MM.1S (cell line): ENCODE results near the gene PAN3.

Source experiments
- CTCF ChIP-seq: fragments of 300-600 bp; sonication (generic); IDR thresholded peaks from 2 replicates; pipeline ENCODE4 v1.5.1; 2016; ENCODE audit warnings: antibody characterized with exemption, low read length, mixed read lengths
- EZH2 ChIP-seq: fragments of 300-600 bp; sonication (generic); optimal IDR thresholded peaks from 2 replicates; pipeline ENCODE3; 2017; ENCODE audit warnings: low read depth, mild to moderate bottlenecking, antibody characterized with exemption, low read length, mixed read lengths
- EZH2phosphoT487 ChIP-seq: fragments of 300-600 bp; sonication (generic); IDR thresholded peaks from 2 replicates; pipeline ENCODE4 v1.6.1; 2018; ENCODE audit warnings: antibody characterized with exemption, low read length

- no peak for TF ChIP-seq CTCF
- no peak for TF ChIP-seq EZH2
- no peak for TF ChIP-seq EZH2phosphoT487
These were observed 10.3 kb upstream of the PAN3 start for GRCh38 chr13:28128030-28128429.
